GM10847 (cell line): Measurements from ENCODE around the gene POU3F1.

Experiments used
- POLR2A ChIP-seq: IDR thresholded peaks from 2 replicates; pipeline ENCODE4 v1.6.1; 2011; ENCODE audit not compliant: insufficient read length; ENCODE audit errors: extremely low read depth

Gene POU3F1

GRCh38 chr1:38027201-38028104, 19.1 kb downstream of the POU3F1 start:
- TF ChIP-seq POLR2A: no peak

- TF ChIP-seq POLR2A: no peak
Measured at GRCh38 chr1:38026592-38027200, 19.9 kb downstream of the POU3F1 start.

GRCh38 chr1:38025664-38026063, 20.9 kb downstream of the POU3F1 start:
- no peak for TF ChIP-seq POLR2A

GRCh38 chr1:38025233-38025632, 21.4 kb downstream of the POU3F1 start:
- no peak for TF ChIP-seq POLR2A

GRCh38 chr1:38022810-38023209, 23.8 kb downstream of the POU3F1 start:
- no peak for TF ChIP-seq POLR2A

- TF ChIP-seq POLR2A: no peak
Measured at GRCh38 chr1:38021969-38022368, 24.6 kb downstream of the POU3F1 start.

- TF ChIP-seq POLR2A: no peak
Measured at GRCh38 chr1:38020396-38020795, 26.2 kb downstream of the POU3F1 start.

- no peak for TF ChIP-seq POLR2A
Measured at GRCh38 chr1:38018864-38019343, 27.7 kb downstream of the POU3F1 start.

GRCh38 chr1:38015978-38016725, 30.4 kb downstream of the POU3F1 start:
- TF ChIP-seq POLR2A: no peak

GRCh38 chr1:38014724-38015424, 31.7 kb downstream of the POU3F1 start:
- TF ChIP-seq POLR2A: no peak

- no peak for TF ChIP-seq POLR2A
Measured at GRCh38 chr1:38014171-38014570, 32.4 kb downstream of the POU3F1 start.

- TF ChIP-seq POLR2A: no peak
Measured at GRCh38 chr1:38013227-38013622, 33.4 kb downstream of the POU3F1 start.

- peak; percentile 46 for TF ChIP-seq POLR2A
Measured at GRCh38 chr1:38012363-38013226, 34.0 kb downstream of the POU3F1 start, which contains the start of gene UTP11. TSS of gene UTP11 (plus strand) at chr1:38012734. CDS start at chr1:38012803, 69 bp downstream.

- TF ChIP-seq POLR2A: no peak
Measured at GRCh38 chr1:38009841-38010180, 36.8 kb downstream of the POU3F1 start.
